Measurements from ENCODE around the gene SEMA3E. TPM values are rescaled to one million over a fixed set of nuclear protein-coding genes. Genes with fewer than 3 reads are reported as not detected.
A peak's percentile ranks its signal among the peaks of the same experiment; 100 is the strongest.

The SEMA3E gene
- total RNA-seq, 1 experiment from 2014 or later, result 2.5 TPM

DNA sequence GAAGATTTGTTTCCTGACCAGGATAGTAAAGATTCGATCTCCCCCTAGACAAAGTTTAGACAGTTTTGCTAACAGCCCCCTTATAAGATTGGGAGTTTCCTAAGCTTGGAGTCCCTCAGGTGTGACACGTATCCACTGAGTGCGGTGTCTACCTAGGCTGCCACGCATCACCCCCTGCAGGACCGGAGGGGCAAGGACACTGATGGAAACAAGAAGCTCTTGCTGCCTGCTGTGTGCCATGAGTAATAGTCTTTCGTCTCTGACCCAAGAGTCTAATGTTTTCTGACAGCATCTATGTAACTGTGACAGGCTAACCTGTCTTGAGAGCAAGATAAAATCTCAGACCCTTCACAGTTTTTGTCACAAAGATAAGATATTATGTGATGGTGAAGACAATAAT is 173.5 kb downstream of the SEMA3E start (continued):
- TF ChIP-seq, protein P1, sequence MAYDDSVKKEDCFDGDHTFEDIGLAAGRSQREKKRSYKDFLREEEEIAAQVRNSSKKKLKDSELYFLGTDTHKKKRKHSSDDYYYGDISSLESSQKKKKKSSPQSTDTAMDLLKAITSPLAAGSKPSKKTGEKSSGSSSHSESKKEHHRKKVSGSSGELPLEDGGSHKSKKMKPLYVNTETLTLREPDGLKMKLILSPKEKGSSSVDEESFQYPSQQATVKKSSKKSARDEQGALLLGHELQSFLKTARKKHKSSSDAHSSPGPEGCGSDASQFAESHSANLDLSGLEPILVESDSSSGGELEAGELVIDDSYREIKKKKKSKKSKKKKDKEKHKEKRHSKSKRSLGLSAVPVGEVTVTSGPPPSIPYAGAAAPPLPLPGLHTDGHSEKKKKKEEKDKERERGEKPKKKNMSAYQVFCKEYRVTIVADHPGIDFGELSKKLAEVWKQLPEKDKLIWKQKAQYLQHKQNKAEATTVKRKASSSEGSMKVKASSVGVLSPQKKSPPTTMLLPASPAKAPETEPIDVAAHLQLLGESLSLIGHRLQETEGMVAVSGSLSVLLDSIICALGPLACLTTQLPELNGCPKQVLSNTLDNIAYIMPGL (CRISPR knock-in tag; IDR thresholded peaks at IDR 0.05), result no peak
- TF ChIP-seq ZNF416 (CRISPR knock-in tag; IDR thresholded peaks at IDR 0.05), result no peak
- TF ChIP-seq, protein P2, sequence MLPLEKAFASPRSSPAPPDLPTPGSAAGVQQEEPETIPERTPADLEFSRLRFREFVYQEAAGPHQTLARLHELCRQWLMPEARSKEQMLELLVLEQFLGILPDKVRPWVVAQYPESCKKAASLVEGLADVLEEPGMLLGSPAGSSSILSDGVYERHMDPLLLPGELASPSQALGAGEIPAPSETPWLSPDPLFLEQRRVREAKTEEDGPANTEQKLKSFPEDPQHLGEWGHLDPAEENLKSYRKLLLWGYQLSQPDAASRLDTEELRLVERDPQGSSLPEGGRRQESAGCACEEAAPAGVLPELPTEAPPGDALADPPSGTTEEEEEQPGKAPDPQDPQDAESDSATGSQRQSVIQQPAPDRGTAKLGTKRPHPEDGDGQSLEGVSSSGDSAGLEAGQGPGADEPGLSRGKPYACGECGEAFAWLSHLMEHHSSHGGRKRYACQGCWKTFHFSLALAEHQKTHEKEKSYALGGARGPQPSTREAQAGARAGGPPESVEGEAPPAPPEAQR (CRISPR knock-in tag; IDR thresholded peaks at IDR 0.05), result no peak
- no peak for TF ChIP-seq CREB1 (CRISPR knock-in tag; IDR thresholded peaks at IDR 0.05)

GRCh38 chr7:83472376-83472775 is 176.6 kb downstream of the SEMA3E start:
- POLR2A ChIA-PET, result no interaction called here
- H3K27me3 Mint-ChIP-seq (ENCODE audit: low read depth), result peaks cover 3% of the 10 kb centered on the region; the same call in 1 of the 2 replicates
- no peak overlapping the region for H3K27ac Mint-ChIP-seq
- no peaks in the 10 kb centered on the region for H3K36me3 Mint-ChIP-seq
- no peaks in the 10 kb centered on the region for H3K9me3 Mint-ChIP-seq
- DNase-seq (ENCODE audit: low spot score) (no peak), ATAC-seq (no peak)
- TF ChIP-seq PRRX2 (CRISPR knock-in tag; IDR thresholded peaks at IDR 0.05), result 0 out of 2 replicates have a peak, but pooled peaks have one; percentile 61
- no peak for TF ChIP-seq NR2C2 (CRISPR knock-in tag; IDR thresholded peaks at IDR 0.05)
- no peak overlapping the region for H3K4me3 Mint-ChIP-seq
- H3K4me1 Mint-ChIP-seq, result peaks cover 54% of the 10 kb centered on the region
- CTCF ChIA-PET, result no interaction called here

- ChIA-PET POLR2A (no interaction called here), CTCF (no interaction called here)
- Mint-ChIP-seq H3K27me3 (ENCODE audit: low read depth) (no peaks in the 10 kb centered on the region), H3K4me1 (peaks cover 64% of the 10 kb centered on the region), H3K27ac (no peak overlapping the region), H3K9me3 (no peaks in the 10 kb centered on the region), H3K36me3 (peaks cover 17% of the 10 kb centered on the region), H3K4me3 (no peak overlapping the region)
- TF ChIP-seq ESRRA (CRISPR knock-in tag; IDR thresholded peaks at IDR 0.05; ENCODE audit: borderline replicate concordance) (no peak), HMGA2 (CRISPR knock-in tag; IDR thresholded peaks at IDR 0.05) (no peak), ZNF219 (CRISPR knock-in tag; IDR thresholded peaks at IDR 0.05; ENCODE audit: borderline replicate concordance) (no peak), ZNF416 (CRISPR knock-in tag; IDR thresholded peaks at IDR 0.05) (0 out of 2 replicates have a peak, but pooled peaks have one; percentile 45)
- ATAC-seq (no peak), DNase-seq (ENCODE audit: low spot score) (no peak)
Observed at GRCh38 chr7:83469491-83469890, 179.4 kb downstream of the SEMA3E start.

DNA sequence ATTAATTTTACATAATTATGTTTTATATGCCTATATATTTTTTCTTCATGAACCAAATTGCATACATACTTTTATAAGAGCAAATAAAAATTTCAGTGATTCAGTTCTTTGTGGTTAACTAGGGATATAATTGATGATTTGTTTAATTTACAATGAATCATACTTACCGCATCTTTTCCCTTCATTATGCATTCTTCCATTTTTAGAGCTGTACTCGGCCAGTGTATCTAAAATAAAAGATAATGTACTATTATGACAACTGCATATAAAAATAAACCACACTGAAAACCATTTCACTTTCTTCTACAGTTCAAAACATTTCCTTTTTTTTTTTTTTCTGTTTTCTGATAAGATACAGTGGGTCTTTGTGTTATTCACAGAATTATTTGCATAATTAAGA is 179.9 kb downstream of the SEMA3E start:
- DNase-seq (ENCODE audit: low spot score) (no peak), ATAC-seq (no peak)
- TF ChIP-seq, protein P1 (CRISPR knock-in tag; IDR thresholded peaks at IDR 0.05), result no peak
- TF ChIP-seq TCF7 (CRISPR knock-in tag; IDR thresholded peaks at IDR 0.05; ENCODE audit: low read depth) (no peak), CREM (CRISPR knock-in tag; IDR thresholded peaks at IDR 0.05) (no peak), ZNF512 (CRISPR knock-in tag; IDR thresholded peaks at IDR 0.05; ENCODE audit: borderline replicate concordance) (no peak), ZNF121 (CRISPR knock-in tag; IDR thresholded peaks at IDR 0.05) (no peak), ETV6 (CRISPR knock-in tag; IDR thresholded peaks at IDR 0.05) (no peak)
- TF ChIP-seq, protein P3, sequence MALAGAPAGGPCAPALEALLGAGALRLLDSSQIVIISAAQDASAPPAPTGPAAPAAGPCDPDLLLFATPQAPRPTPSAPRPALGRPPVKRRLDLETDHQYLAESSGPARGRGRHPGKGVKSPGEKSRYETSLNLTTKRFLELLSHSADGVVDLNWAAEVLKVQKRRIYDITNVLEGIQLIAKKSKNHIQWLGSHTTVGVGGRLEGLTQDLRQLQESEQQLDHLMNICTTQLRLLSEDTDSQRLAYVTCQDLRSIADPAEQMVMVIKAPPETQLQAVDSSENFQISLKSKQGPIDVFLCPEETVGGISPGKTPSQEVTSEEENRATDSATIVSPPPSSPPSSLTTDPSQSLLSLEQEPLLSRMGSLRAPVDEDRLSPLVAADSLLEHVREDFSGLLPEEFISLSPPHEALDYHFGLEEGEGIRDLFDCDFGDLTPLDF (CRISPR knock-in tag; IDR thresholded peaks at IDR 0.05), result no peak
- TF ChIP-seq, protein P4, sequence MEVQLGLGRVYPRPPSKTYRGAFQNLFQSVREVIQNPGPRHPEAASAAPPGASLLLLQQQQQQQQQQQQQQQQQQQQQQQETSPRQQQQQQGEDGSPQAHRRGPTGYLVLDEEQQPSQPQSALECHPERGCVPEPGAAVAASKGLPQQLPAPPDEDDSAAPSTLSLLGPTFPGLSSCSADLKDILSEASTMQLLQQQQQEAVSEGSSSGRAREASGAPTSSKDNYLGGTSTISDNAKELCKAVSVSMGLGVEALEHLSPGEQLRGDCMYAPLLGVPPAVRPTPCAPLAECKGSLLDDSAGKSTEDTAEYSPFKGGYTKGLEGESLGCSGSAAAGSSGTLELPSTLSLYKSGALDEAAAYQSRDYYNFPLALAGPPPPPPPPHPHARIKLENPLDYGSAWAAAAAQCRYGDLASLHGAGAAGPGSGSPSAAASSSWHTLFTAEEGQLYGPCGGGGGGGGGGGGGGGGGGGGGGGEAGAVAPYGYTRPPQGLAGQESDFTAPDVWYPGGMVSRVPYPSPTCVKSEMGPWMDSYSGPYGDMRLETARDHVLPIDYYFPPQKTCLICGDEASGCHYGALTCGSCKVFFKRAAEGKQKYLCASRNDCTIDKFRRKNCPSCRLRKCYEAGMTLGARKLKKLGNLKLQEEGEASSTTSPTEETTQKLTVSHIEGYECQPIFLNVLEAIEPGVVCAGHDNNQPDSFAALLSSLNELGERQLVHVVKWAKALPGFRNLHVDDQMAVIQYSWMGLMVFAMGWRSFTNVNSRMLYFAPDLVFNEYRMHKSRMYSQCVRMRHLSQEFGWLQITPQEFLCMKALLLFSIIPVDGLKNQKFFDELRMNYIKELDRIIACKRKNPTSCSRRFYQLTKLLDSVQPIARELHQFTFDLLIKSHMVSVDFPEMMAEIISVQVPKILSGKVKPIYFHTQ (CRISPR knock-in tag; IDR thresholded peaks at IDR 0.05), result no peak
- Mint-ChIP-seq H3K4me3 (no peak overlapping the region), H3K4me1 (peaks cover 64% of the 10 kb centered on the region), H3K27me3 (ENCODE audit: low read depth) (no peaks in the 10 kb centered on the region), H3K27ac (no peak overlapping the region), H3K36me3 (peaks cover 21% of the 10 kb centered on the region), H3K9me3 (no peaks in the 10 kb centered on the region)
- ChIA-PET POLR2A (interaction anchor here (0.6 kb wide), 1 partner anchor 158 kb away, joined by 3 read pairs; no protein-coding TSS in a partner anchor), CTCF (no interaction called here)
